HepG2 (cell line): ENCODE results near the gene CARD9. TPM values are rescaled to one million over a fixed set of nuclear protein-coding genes. Genes with fewer than 3 reads are reported as not detected.
A peak's percentile ranks its signal among the peaks of the same experiment; 100 is the strongest.

Source experiments
- ATAC-seq: fragments of 200-7000 bp; cut with Tn5 transposase; 3 replicates; pipeline ENCODE4 v1.9.1; 2020; ENCODE audit warnings: mild to moderate bottlenecking, moderate library complexity
- BruUV-seq: library from RNA; stranded (reverse); fragments of 400-500 nt; replicated peaks from 2 replicates; lab custom pipeline; 2021; lab: Mats Ljungman, UMichigan
- CTCF ChIA-PET: fragments of 300-600 bp; formaldehyde crosslinking; extraction: SDS; loops from one replicate; lab custom pipeline; 2021; ENCODE audit warnings: low total read pairs, inconsistent platforms, low intra/inter-chr PET ratio; lab: Yijun Ruan, JAX
- POLR2A ChIA-PET: fragments of 350-600 bp; sonication (Branson Sonifier 250); formaldehyde crosslinking; loops from one replicate; lab custom pipeline; 2020; ENCODE audit warnings: antibody characterized with exemption, inconsistent platforms; lab: Yijun Ruan, JAX
- DNase-seq: peaks from one replicate; pipeline ENCODE4 v3.0.0-alpha.2; 2015; ENCODE audit warnings: low spot score
- FAIRE-seq: peaks from 3 replicates; lab custom pipeline; 2011; peaks lifted over from hg19 to GRCh38; lab: Jason Lieb, UNC
- H2AFZ ChIP-seq: one replicate; pipeline ENCODE4 v1.6.1; 2011; ENCODE audit warnings: low read length, inconsistent platforms
- H3K27ac ChIP-seq: fragments of 300-600 bp; 3 replicates; pipeline ENCODE4 v1.8.0; 2011; ENCODE audit warnings: mixed run types, mild to moderate bottlenecking, mixed read lengths, low read length, inconsistent platforms; ENCODE audit not compliant: insufficient read depth; ENCODE audit errors: extremely low read length
- H3K27me3 ChIP-seq, 2 experiments: fragments of 200-600 bp in 1 of 2; 2 replicates in 1 of 2; 3 replicates in 1 of 2; pipeline versions ENCODE4 v1.6.0 to v1.8.0; 2011; ENCODE audit warnings: low read length in 2 of 2, mild to moderate bottlenecking in 2 of 2, moderate library complexity in 2 of 2, inconsistent platforms in 1 of 2; ENCODE audit not compliant: insufficient read depth in 2 of 2, control insufficient read depth in 1 of 2
- H3K36me3 ChIP-seq, 2 experiments: fragments of 200-600 bp in 1 of 2; replicated peaks in 1 of 2; 2 replicates in 1 of 2; 3 replicates in 1 of 2; pipeline versions ENCODE4 v1.5.1 to v1.8.0; 2011; ENCODE audit warnings: low read length in 2 of 2, inconsistent platforms in 1 of 2; ENCODE audit not compliant: insufficient read depth in 2 of 2, control insufficient read depth in 1 of 2
- H3K4me1 ChIP-seq: 2 replicates; pipeline ENCODE4 v1.5.1; 2012; ENCODE audit warnings: low read length, inconsistent platforms; ENCODE audit not compliant: insufficient read depth
- H3K4me2 ChIP-seq: 2 replicates; pipeline ENCODE4 v1.6.0; 2011; ENCODE audit warnings: low read depth, low read length, inconsistent platforms
- H3K4me3 ChIP-seq, 3 experiments: fragments of 200-600 bp in 1 of 3; sonication (generic), shearing (Covaris generic) in 1 of 3; replicated peaks in 1 of 3; 2 replicates each; pipeline ENCODE4 v1.5.1; 2011 to 2016; ENCODE audit warnings: low read length in 3 of 3, inconsistent platforms in 2 of 3, low read depth in 2 of 3, mild to moderate bottlenecking in 2 of 3, control low read depth in 1 of 3, mixed read lengths in 1 of 3; ENCODE audit not compliant: insufficient read depth in 1 of 3
- H3K79me2 ChIP-seq: one replicate; pipeline ENCODE4 v1.6.1; 2011; ENCODE audit warnings: low read length, inconsistent platforms; ENCODE audit not compliant: insufficient read depth
- H3K9ac ChIP-seq: 2 replicates; pipeline ENCODE4 v1.6.0; 2011; ENCODE audit warnings: mild to moderate bottlenecking, low read depth, low read length, inconsistent platforms; ENCODE audit not compliant: insufficient read depth
- H3K9me3 ChIP-seq: 2 replicates; pipeline ENCODE4 v1.5.1; 2012; ENCODE audit warnings: mild to moderate bottlenecking, low read length
- H4K20me1 ChIP-seq: 2 replicates; pipeline ENCODE4 v1.6.0; 2011; ENCODE audit warnings: inconsistent platforms, mild to moderate bottlenecking, low read length, moderate library complexity; ENCODE audit not compliant: insufficient read depth
- AGO1 ChIP-seq: fragments of 200-400 bp; formaldehyde crosslinking; IDR thresholded peaks from 2 replicates; pipeline ENCODE4 v1.6.1; 2017; ENCODE audit warnings: mild to moderate bottlenecking, low read depth, low read length, moderate library complexity; ENCODE audit not compliant: poor library complexity, severe bottlenecking
- AGO2 ChIP-seq: fragments of 200-400 bp; formaldehyde crosslinking; optimal IDR thresholded peaks from 2 replicates; pipeline ENCODE3; 2017; ENCODE audit warnings: mild to moderate bottlenecking, low read depth, low read length, moderate library complexity
- GTF3A ChIP-seq: sonication (generic); formaldehyde crosslinking; conservative IDR thresholded peaks from 2 replicates; pipeline ENCODE4 v1.4.0; 2020; ENCODE audit warnings: mild to moderate bottlenecking, missing genetic modification reagents
- MTA1 ChIP-seq: sonication (generic); formaldehyde crosslinking; IDR thresholded peaks from 2 replicates; pipeline ENCODE4 v1.4.0; 2020; ENCODE audit warnings: missing genetic modification reagents, mild to moderate bottlenecking, borderline replicate concordance
- NFYB ChIP-seq: sonication (generic); formaldehyde crosslinking; IDR thresholded peaks from 2 replicates; pipeline ENCODE4 v1.4.0; 2020; ENCODE audit warnings: missing genetic modification reagents
- RBFOX2 ChIP-seq: fragments of 200-400 bp; formaldehyde crosslinking; IDR thresholded peaks from 2 replicates; pipeline ENCODE4 v1.6.1; 2017; ENCODE audit warnings: low read depth, mild to moderate bottlenecking, low read length
- STAT6 ChIP-seq: sonication (generic); formaldehyde crosslinking; IDR thresholded peaks from 2 replicates; pipeline ENCODE4 v1.4.0; 2020; ENCODE audit warnings: missing genetic modification reagents, mild to moderate bottlenecking, borderline replicate concordance
- ZFP82 ChIP-seq: sonication (generic); formaldehyde crosslinking; IDR thresholded peaks from 2 replicates; pipeline ENCODE4 v1.5.1; 2020; ENCODE audit warnings: mild to moderate bottlenecking, missing genetic modification reagents, borderline replicate concordance
- ZNF205 ChIP-seq: IDR thresholded peaks from 2 replicates; pipeline ENCODE4 v1.6.1; 2018; ENCODE audit warnings: missing biosample characterization, missing genetic modification reagents
- ZNF44 ChIP-seq: sonication (generic); formaldehyde crosslinking; IDR thresholded peaks from 2 replicates; pipeline ENCODE4 v1.5.1; 2020; ENCODE audit warnings: mild to moderate bottlenecking, missing genetic modification reagents
- ZNF670 ChIP-seq: sonication (generic); formaldehyde crosslinking; IDR thresholded peaks from 2 replicates; pipeline ENCODE4 v1.8.0; 2022; ENCODE audit warnings: mild to moderate bottlenecking, missing genetic modification reagents, borderline replicate concordance
- ZNF850 ChIP-seq: sonication (generic); formaldehyde crosslinking; conservative IDR thresholded peaks from 2 replicates; pipeline ENCODE4 v1.9.0; 2021; ENCODE audit warnings: mild to moderate bottlenecking, missing genetic modification reagents
- WGBS: methylation state at CpG from one replicate; pipeline ENCODE4 v1.1.6; 2017; ENCODE audit warnings: low lambda C conversion rate; 5-methylcytosine and 5-hydroxymethylcytosine counted together
- in situ Hi-C: cut with HindIII; loops from 2 replicates; pipeline ENCODE4 v1.10.0; 2017; ENCODE audit warnings: low pct_unique_long_range_greater_than_20kb; ENCODE audit not compliant: extremely low pct_ligation_motif_present
- intact Hi-C: fragments of 100-400 bp; cut with micrococcal nuclease; formaldehyde crosslinking; loops from one replicate; pipeline ENCODE4 v1.10.0; 2022; ENCODE audit not compliant: unreplicated experiment
- polyA plus RNA-seq, 8 experiments: library from polyadenylated mRNA; depleted of rRNA in 3 of 8; stranded (reverse) in 7 of 8; unstranded in 1 of 8; fragments of >200 nt; fragmentation: Illumina TruSeq in 4 of 8; extraction: Trizol in 4 of 8; gene quantifications; 2 replicates each; pipeline versions ENCODE4 v1.2.1 to v1.2.3, GENCODE V29; 2011 to 2016; ENCODE audit warnings: low read depth in 4 of 8, missing spikeins in 1 of 8, mixed read lengths in 1 of 8; ENCODE audit not compliant: insufficient read depth in 1 of 8
- total RNA-seq, 5 experiments: library from RNA; depleted of rRNA; stranded (reverse); fragments of >200 nt; fragmentation: Illumina TruSeq; extraction: Trizol; gene quantifications; 2 replicates each; pipeline ENCODE4 v1.2.3, GENCODE V29; 2016; ENCODE audit warnings: low read depth in 1 of 5
- TF ChIP-seq, protein P1 (sequence below): IDR thresholded peaks from 2 replicates; pipeline ENCODE4 v1.6.1; 2016; ENCODE audit warnings: missing genetic modification reagents, missing compliant biosample characterization
- TF ChIP-seq, protein P2 (sequence below): sonication (generic); formaldehyde crosslinking; IDR thresholded peaks from 2 replicates; pipeline ENCODE4 v1.8.1; 2023; ENCODE audit warnings: missing genetic modification reagents, inconsistent platforms, borderline replicate concordance

The CARD9 gene
- total and polyA plus RNA-seq, 2 of the 13 experiments (the other 11 are each of a cell fraction or from before 2014, with no cell fraction given) = 3.3 to 7.4 TPM

- no peak for TF ChIP-seq MTA1 (CRISPR knock-in tag)
- TF ChIP-seq ZNF850 = no peak
- TF ChIP-seq, protein P1, sequence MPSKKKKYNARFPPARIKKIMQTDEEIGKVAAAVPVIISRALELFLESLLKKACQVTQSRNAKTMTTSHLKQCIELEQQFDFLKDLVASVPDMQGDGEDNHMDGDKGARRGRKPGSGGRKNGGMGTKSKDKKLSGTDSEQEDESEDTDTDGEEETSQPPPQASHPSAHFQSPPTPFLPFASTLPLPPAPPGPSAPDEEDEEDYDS (CRISPR knock-in tag) = no peak
- TF ChIP-seq ZNF205 (CRISPR knock-in tag) = no peak
- no peak for TF ChIP-seq ZFP82 (CRISPR knock-in tag)
- no peak for TF ChIP-seq ZNF44 (CRISPR knock-in tag)
Measured at GRCh38 chr9:136361047-136361753, 12.3 kb downstream of the CARD9 start (continued).

GRCh38 chr9:136359774-136360718 is 13.4 kb downstream of the CARD9 start:
- intact Hi-C loops (no loop called here), in situ Hi-C loops (no loop called here)
- 84% methylated on average over 21 of the region's 38 CpGs for WGBS
- Histone ChIP-seq H3K9me3 (no peaks in the 10 kb centered on the region), H3K79me2 (no peaks in the 10 kb centered on the region), H3K27ac (no peak overlapping the region), H3K27me3 (no peaks in the 10 kb centered on the region), H3K9ac (no peak overlapping the region), H3K4me2 (no peak overlapping the region), H2AFZ (no peak overlapping the region), H3K4me3 (no peak overlapping the region), H4K20me1 (no peaks in the 10 kb centered on the region), H3K36me3 (no peaks in the 10 kb centered on the region), H3K4me1 (peaks cover 29% of the 10 kb centered on the region)
- POLR2A ChIA-PET = no interaction called here
- DNase-seq = no peak
- BruUV-seq = no TSS peak
- no peak for FAIRE-seq
- ATAC-seq = no peak
- CTCF ChIA-PET = no interaction called here
- TF ChIP-seq GTF3A = no peak
- no peak for TF ChIP-seq STAT6 (CRISPR knock-in tag)
- no peak for TF ChIP-seq ZNF670 (CRISPR knock-in tag)
- TF ChIP-seq NFYB (CRISPR knock-in tag) = no peak
- peak; percentile 72 for TF ChIP-seq AGO1
- peak; percentile 71 for TF ChIP-seq AGO2
- 0 out of 2 replicates have a peak, but pooled peaks have one; percentile 19 for TF ChIP-seq RBFOX2
- TF ChIP-seq, protein P2, sequence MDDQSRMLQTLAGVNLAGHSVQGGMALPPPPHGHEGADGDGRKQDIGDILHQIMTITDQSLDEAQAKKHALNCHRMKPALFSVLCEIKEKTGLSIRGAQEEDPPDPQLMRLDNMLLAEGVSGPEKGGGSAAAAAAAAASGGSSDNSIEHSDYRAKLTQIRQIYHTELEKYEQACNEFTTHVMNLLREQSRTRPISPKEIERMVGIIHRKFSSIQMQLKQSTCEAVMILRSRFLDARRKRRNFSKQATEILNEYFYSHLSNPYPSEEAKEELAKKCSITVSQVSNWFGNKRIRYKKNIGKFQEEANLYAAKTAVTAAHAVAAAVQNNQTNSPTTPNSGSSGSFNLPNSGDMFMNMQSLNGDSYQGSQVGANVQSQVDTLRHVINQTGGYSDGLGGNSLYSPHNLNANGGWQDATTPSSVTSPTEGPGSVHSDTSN (CRISPR knock-in tag) = no peak
